ENCODE results near the gene USP28.
"Not testable (repeated sequence)": the region's sequence is repeated elsewhere in the genome, so short reads cannot be mapped to it uniquely, and the experiment has no call there.

USP28 gene

GRCh38 chr11:113781682-113782081 is 93.7 kb downstream of the USP28 start:
- Mint-ChIP-seq H3K4me3 (no peak overlapping the region), H3K36me3 (ENCODE audit: low read depth) (no peaks in the 10 kb centered on the region), H3K27me3 (peaks cover 26% of the 10 kb centered on the region), H3K27ac (no peak overlapping the region), H3K9me3 (no peaks in the 10 kb centered on the region), H3K4me1 (ENCODE audit: low read depth) (no peaks in the 10 kb centered on the region)
- DNase-seq: no peak

- Mint-ChIP-seq H3K4me3 (no peak within 1 kb of the TSS), H3K4me1 (ENCODE audit: low read depth) (peaks cover 4% of the 10 kb centered on the region), H3K9me3 (no peaks in the 10 kb centered on the region), H3K36me3 (ENCODE audit: low read depth) (no peaks in the 10 kb centered on the region), H3K27ac (no peak within 1 kb of the TSS), H3K27me3 (peaks cover 22% of the 10 kb centered on the region)
- no peak for DNase-seq
Measured at GRCh38 chr11:113779496-113779895, 95.9 kb downstream of the USP28 start, which contains the start of gene CLDN25. TSS of gene CLDN25 (plus strand) at chr11:113779796. CDS start at chr11:113779796, 0 bp downstream.

GRCh38 chr11:113778111-113778910 is 97.1 kb downstream of the USP28 start:
- Mint-ChIP-seq H3K4me1 (ENCODE audit: low read depth) (peaks cover 5% of the 10 kb centered on the region), H3K27me3 (peaks cover 17% of the 10 kb centered on the region), H3K9me3 (no peaks in the 10 kb centered on the region), H3K4me3 (no peak overlapping the region), H3K36me3 (ENCODE audit: low read depth) (peaks cover 4% of the 10 kb centered on the region), H3K27ac (no peak overlapping the region)
- DNase-seq: no peak

- H3K27me3 Mint-ChIP-seq: peaks cover under 1% of the 10 kb centered on the region
- peaks cover 20% of the 10 kb centered on the region for H3K4me1 Mint-ChIP-seq (ENCODE audit: low read depth)
- peaks cover 32% of the 10 kb centered on the region for H3K36me3 Mint-ChIP-seq (ENCODE audit: low read depth)
- DNase-seq: no peak
- peak overlapping the region; percentile 99 for H3K4me3 Mint-ChIP-seq
- H3K27ac Mint-ChIP-seq: peak overlapping the region; percentile 99
- no peaks in the 10 kb centered on the region for H3K9me3 Mint-ChIP-seq
Measured at GRCh38 chr11:113774174-113774503, 101.2 kb downstream of the USP28 start.

GRCh38 chr11:113773416-113774173 is 101.8 kb downstream of the USP28 start, which contains the start of gene ZW10:
TSS of gene ZW10 (minus strand) at chr11:113773692. CDS start at chr11:113773666, 26 bp downstream.
- Mint-ChIP-seq H3K36me3 (ENCODE audit: low read depth) (peaks cover 37% of the 10 kb centered on the region), H3K4me1 (ENCODE audit: low read depth) (peaks cover 22% of the 10 kb centered on the region), H3K27ac (peak within 1 kb of the TSS; percentile 99), H3K27me3 (no peaks in the 10 kb centered on the region), H3K4me3 (peak within 1 kb of the TSS; percentile 99), H3K9me3 (no peaks in the 10 kb centered on the region)
- peak; percentile 94 for DNase-seq

- Mint-ChIP-seq H3K4me1 (ENCODE audit: low read depth) (peaks cover 24% of the 10 kb centered on the region), H3K4me3 (peak overlapping the region; percentile 99), H3K27me3 (no peaks in the 10 kb centered on the region), H3K36me3 (ENCODE audit: low read depth) (peaks cover 43% of the 10 kb centered on the region), H3K27ac (peak overlapping the region; percentile 99), H3K9me3 (no peaks in the 10 kb centered on the region)
- DNase-seq: no peak
Measured at GRCh38 chr11:113773092-113773415, 102.3 kb downstream of the USP28 start.

- no peaks in the 10 kb centered on the region for H3K27me3 Mint-ChIP-seq
- DNase-seq: no peak
- H3K36me3 Mint-ChIP-seq (ENCODE audit: low read depth): peaks cover 53% of the 10 kb centered on the region
- H3K4me3 Mint-ChIP-seq: peak overlapping the region; percentile 99
- peak overlapping the region; percentile 65 for H3K27ac Mint-ChIP-seq
- H3K9me3 Mint-ChIP-seq: no peaks in the 10 kb centered on the region
- H3K4me1 Mint-ChIP-seq (ENCODE audit: low read depth): peaks cover 32% of the 10 kb centered on the region
Measured at GRCh38 chr11:113771964-113772363, 103.4 kb downstream of the USP28 start.

- Mint-ChIP-seq H3K9me3 (no peaks in the 10 kb centered on the region), H3K36me3 (ENCODE audit: low read depth) (peaks cover 79% of the 10 kb centered on the region), H3K4me1 (ENCODE audit: low read depth) (peaks cover 35% of the 10 kb centered on the region), H3K4me3 (no peak overlapping the region), H3K27ac (no peak overlapping the region), H3K27me3 (no peaks in the 10 kb centered on the region)
- no peak for DNase-seq
Measured at GRCh38 chr11:113764527-113765219, 110.7 kb downstream of the USP28 start.

GRCh38 chr11:113763040-113763439 is 112.3 kb downstream of the USP28 start:
- peaks cover 80% of the 10 kb centered on the region for H3K36me3 Mint-ChIP-seq (ENCODE audit: low read depth)
- not testable (repeated sequence) for H3K27ac Mint-ChIP-seq, H3K4me3 Mint-ChIP-seq, H3K9me3 Mint-ChIP-seq, DNase-seq, H3K27me3 Mint-ChIP-seq
- H3K4me1 Mint-ChIP-seq (ENCODE audit: low read depth): peaks cover 28% of the 10 kb centered on the region

- Mint-ChIP-seq H3K4me1 (ENCODE audit: low read depth) (peaks cover 14% of the 10 kb centered on the region), H3K27me3 (no peaks in the 10 kb centered on the region), H3K9me3 (no peaks in the 10 kb centered on the region), H3K4me3 (no peak overlapping the region), H3K27ac (no peak overlapping the region), H3K36me3 (ENCODE audit: low read depth) (peaks cover 86% of the 10 kb centered on the region)
- no peak for DNase-seq
Measured at GRCh38 chr11:113760241-113760640, 115.1 kb downstream of the USP28 start.

GRCh38 chr11:113752932-113753331 is 122.4 kb downstream of the USP28 start:
- H3K27ac Mint-ChIP-seq: no peak overlapping the region
- DNase-seq: no peak
- H3K36me3 Mint-ChIP-seq (ENCODE audit: low read depth): peaks cover 73% of the 10 kb centered on the region
- H3K27me3 Mint-ChIP-seq: no peaks in the 10 kb centered on the region
- H3K4me1 Mint-ChIP-seq (ENCODE audit: low read depth): no peaks in the 10 kb centered on the region
- H3K9me3 Mint-ChIP-seq: no peaks in the 10 kb centered on the region
- H3K4me3 Mint-ChIP-seq: no peak overlapping the region
